Measurements from ENCODE around the gene TTC21B. TPM values are rescaled to one million over a fixed set of nuclear protein-coding genes. Genes with fewer than 3 reads are reported as not detected.

Gene TTC21B
- total and polyA plus RNA-seq, 9 of the 15 experiments (the other 6 are each of a cell fraction or from before 2014, with no cell fraction given): 5.2 to 34.9 (median 18.5) TPM

GRCh38 chr2:165911981-165912380 is 41.6 kb downstream of the TTC21B start:
- no peaks in the 10 kb centered on the region for H3K9me1 ChIP-seq (ENCODE audit: control insufficient read depth, insufficient read depth, low read length)
- ATAC-seq: no peak
- no peaks in the 10 kb centered on the region for H3K27me3 ChIP-seq (ENCODE audit: control insufficient read depth in 2 of 2, insufficient read depth in 2 of 2, low read length in 2 of 2)
- H2AFZ ChIP-seq (ENCODE audit: low read depth, low read length): no peak overlapping the region
- no peak overlapping the region for H3K4me3 ChIP-seq
- H3K27ac ChIP-seq (ENCODE audit: extremely low read depth, low read depth, low read length): no peak overlapping the region
- ChIA-PET CTCF (ENCODE audit: low intra/inter-chr PET ratio) (no interaction called here), POLR2A (interaction anchor here (0.5 kb wide), 1 partner anchor 98 kb away, joined by 3 read pairs; no protein-coding TSS in a partner anchor)
- intact Hi-C loops (cut with micrococcal nuclease) (no loop called here), in situ Hi-C loops (cut with MboI) (no loop called here)
- no peaks in the 10 kb centered on the region for H3K4me1 ChIP-seq (replicated peaks in 1 of 2; ENCODE audit: control insufficient read depth in 2 of 2, insufficient read depth in 2 of 2, low read length in 2 of 2)
- no peak overlapping the region for H3K4me2 ChIP-seq (ENCODE audit: insufficient read depth, low read length)
- no peaks in the 10 kb centered on the region for H3K79me2 ChIP-seq (ENCODE audit: control insufficient read depth, insufficient read depth, low read length)
- H3K9ac ChIP-seq (ENCODE audit: insufficient read depth in 1 of 2, low read depth in 2 of 2, low read length in 2 of 2): no peak overlapping the region
- no peak for DNase-seq (ENCODE audit: extremely low read depth in 1 of 4, low spot score in 3 of 4)
- peaks cover 41% of the 10 kb centered on the region; the same call in 2 of the 3 replicates for H3K36me3 ChIP-seq (ENCODE audit: control insufficient read depth, insufficient read depth, low read length)
- H3K9me3 ChIP-seq (replicated peaks; ENCODE audit: control insufficient read depth, insufficient read depth, low read depth, low read length): no peaks in the 10 kb centered on the region
- 86% methylated on average over 2 of the region's 2 CpGs for WGBS (ENCODE audit: insufficient coverage, low coverage, missing lambda C conversion rate)
- BruUV-seq (replicated peaks): no TSS peak
- H4K20me1 ChIP-seq (replicated peaks; ENCODE audit: control insufficient read depth, insufficient read depth, low read length): no peaks in the 10 kb centered on the region
- FAIRE-seq: no peak
- 0 out of 2 replicates have a peak, but pooled peaks have one; percentile 9 for TF ChIP-seq C11orf30 (IDR thresholded peaks at IDR 0.05; ENCODE audit: low read depth)
- peak; percentile 36 for TF ChIP-seq ZNF316 (IDR thresholded peaks at IDR 0.05)
- TF ChIP-seq MXD1 (CRISPR knock-in tag; IDR thresholded peaks at IDR 0.05; ENCODE audit: borderline replicate concordance, poor library complexity, severe bottlenecking): no peak

- H3K79me2 ChIP-seq (ENCODE audit: control insufficient read depth, insufficient read depth, low read length): no peaks in the 10 kb centered on the region
- BruUV-seq (replicated peaks): no TSS peak
- ATAC-seq: no peak
- H2AFZ ChIP-seq (ENCODE audit: low read depth, low read length): no peak overlapping the region
- CTCF ChIA-PET (ENCODE audit: low intra/inter-chr PET ratio): no interaction called here
- no peaks in the 10 kb centered on the region for H3K9me1 ChIP-seq (ENCODE audit: control insufficient read depth, insufficient read depth, low read length)
- peaks cover 41% of the 10 kb centered on the region; the same call in 2 of the 3 replicates for H3K36me3 ChIP-seq (ENCODE audit: control insufficient read depth, insufficient read depth, low read length)
- no peak overlapping the region for H3K27ac ChIP-seq (ENCODE audit: extremely low read depth, low read depth, low read length)
- H3K4me3 ChIP-seq: no peak overlapping the region
- no peaks in the 10 kb centered on the region for H3K27me3 ChIP-seq (ENCODE audit: control insufficient read depth in 2 of 2, insufficient read depth in 2 of 2, low read length in 2 of 2)
- FAIRE-seq: no peak
- POLR2A ChIA-PET: interaction anchor here (0.5 to 0.8 kb wide), 3 partner anchors 25 to 223 kb away, joined by 3 read pairs; no protein-coding TSS in a partner anchor
- DNase-seq (ENCODE audit: extremely low read depth in 1 of 4, low spot score in 3 of 4): no peak
- in situ Hi-C loops (cut with MboI) (no loop called here), intact Hi-C loops (cut with micrococcal nuclease) (no loop called here)
- H3K4me2 ChIP-seq (ENCODE audit: insufficient read depth, low read length): no peak overlapping the region
- no peaks in the 10 kb centered on the region for H4K20me1 ChIP-seq (replicated peaks; ENCODE audit: control insufficient read depth, insufficient read depth, low read length)
- no peak overlapping the region for H3K9ac ChIP-seq (ENCODE audit: insufficient read depth in 1 of 2, low read depth in 2 of 2, low read length in 2 of 2)
- H3K9me3 ChIP-seq (replicated peaks; ENCODE audit: control insufficient read depth, insufficient read depth, low read depth, low read length): no peaks in the 10 kb centered on the region
- no peak for TF ChIP-seq NR4A1 (CRISPR knock-in tag; IDR thresholded peaks at IDR 0.05)
- TF ChIP-seq NR4A1 (tag; IDR thresholded peaks at IDR 0.05): no peak
- 0 out of 2 replicates have a peak, but pooled peaks have one; percentile 15 for TF ChIP-seq C11orf30 (IDR thresholded peaks at IDR 0.05; ENCODE audit: low read depth)
- no peak for TF ChIP-seq KLF1 (tag; IDR thresholded peaks at IDR 0.05)
- no peak for TF ChIP-seq DPF2 (IDR thresholded peaks at IDR 0.05)
- TF ChIP-seq HMGN3 (IDR thresholded peaks at IDR 0.05; ENCODE audit: borderline replicate concordance, extremely low read depth, insufficient read length, low read depth, low read length): no peak
- H3K4me1 ChIP-seq (replicated peaks in 1 of 2; ENCODE audit: control insufficient read depth in 2 of 2, insufficient read depth in 2 of 2, low read length in 2 of 2): no peaks in the 10 kb centered on the region
Measured at GRCh38 chr2:165911231-165911630, 42.3 kb downstream of the TTC21B start.

Data from K562 (cell line).